Measurements from ENCODE around the gene VTA1. TPM values are rescaled to one million over a fixed set of nuclear protein-coding genes. Genes with fewer than 3 reads are reported as not detected.

VTA1 gene
- total RNA-seq, 1 donor from 2014 or later: 34.0 TPM

DNA sequence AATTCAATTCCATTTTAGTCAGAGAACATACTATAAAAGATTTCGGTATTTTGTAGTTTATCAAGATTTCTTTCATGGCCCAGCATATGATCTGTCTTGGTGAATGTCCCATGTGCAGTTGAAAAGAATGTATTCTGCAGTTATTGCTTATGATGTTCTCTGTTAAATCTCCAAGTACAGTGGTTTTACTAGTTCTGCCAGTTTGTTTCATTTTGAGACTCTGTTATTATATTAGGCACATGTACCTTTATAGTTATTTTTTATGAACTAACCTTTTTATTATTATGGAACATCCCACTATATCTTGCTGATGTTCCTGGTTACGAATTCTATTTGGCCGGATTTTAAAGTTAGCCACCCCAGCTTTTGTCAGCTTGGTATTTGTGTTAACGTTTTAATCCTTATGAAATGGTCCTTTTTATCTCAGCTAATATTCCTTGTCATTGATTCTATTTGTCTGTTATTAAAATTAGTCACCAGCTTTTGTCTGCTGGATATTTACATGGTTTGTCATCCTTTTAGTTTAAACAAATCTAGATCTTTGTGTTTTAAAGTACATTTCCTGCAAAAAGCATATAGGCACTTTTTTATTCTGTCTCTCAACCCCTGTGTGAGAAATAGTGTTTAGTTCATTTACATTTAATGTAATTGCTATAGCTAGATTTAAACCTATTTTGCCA is 48.9 kb downstream of the VTA1 start:
- H3K36me3 Mint-ChIP-seq (ENCODE audit: unreplicated experiment): no peaks in the 10 kb centered on the region
- H3K9me3 Mint-ChIP-seq (ENCODE audit: unreplicated experiment): no peaks in the 10 kb centered on the region
- H3K4me3 Mint-ChIP-seq (ENCODE audit: unreplicated experiment): no peak overlapping the region
- no peak for DNase-seq
- H3K4me1 Mint-ChIP-seq (ENCODE audit: low read depth, unreplicated experiment): no peaks in the 10 kb centered on the region
- TF ChIP-seq, protein P1, sequence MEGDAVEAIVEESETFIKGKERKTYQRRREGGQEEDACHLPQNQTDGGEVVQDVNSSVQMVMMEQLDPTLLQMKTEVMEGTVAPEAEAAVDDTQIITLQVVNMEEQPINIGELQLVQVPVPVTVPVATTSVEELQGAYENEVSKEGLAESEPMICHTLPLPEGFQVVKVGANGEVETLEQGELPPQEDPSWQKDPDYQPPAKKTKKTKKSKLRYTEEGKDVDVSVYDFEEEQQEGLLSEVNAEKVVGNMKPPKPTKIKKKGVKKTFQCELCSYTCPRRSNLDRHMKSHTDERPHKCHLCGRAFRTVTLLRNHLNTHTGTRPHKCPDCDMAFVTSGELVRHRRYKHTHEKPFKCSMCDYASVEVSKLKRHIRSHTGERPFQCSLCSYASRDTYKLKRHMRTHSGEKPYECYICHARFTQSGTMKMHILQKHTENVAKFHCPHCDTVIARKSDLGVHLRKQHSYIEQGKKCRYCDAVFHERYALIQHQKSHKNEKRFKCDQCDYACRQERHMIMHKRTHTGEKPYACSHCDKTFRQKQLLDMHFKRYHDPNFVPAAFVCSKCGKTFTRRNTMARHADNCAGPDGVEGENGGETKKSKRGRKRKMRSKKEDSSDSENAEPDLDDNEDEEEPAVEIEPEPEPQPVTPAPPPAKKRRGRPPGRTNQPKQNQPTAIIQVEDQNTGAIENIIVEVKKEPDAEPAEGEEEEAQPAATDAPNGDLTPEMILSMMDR (IDR thresholded peaks at IDR 0.05; ENCODE audit: partially characterized antibody, unreplicated experiment): no peak
- H3K27me3 Mint-ChIP-seq (ENCODE audit: unreplicated experiment): no peaks in the 10 kb centered on the region
- no peak overlapping the region for H3K27ac Mint-ChIP-seq (ENCODE audit: unreplicated experiment)

GRCh38 chr6:142200846-142201628 is 54.0 kb downstream of the VTA1 start:
- Mint-ChIP-seq H3K36me3 (ENCODE audit: unreplicated experiment) (no peaks in the 10 kb centered on the region), H3K27ac (ENCODE audit: unreplicated experiment) (no peak overlapping the region), H3K9me3 (ENCODE audit: unreplicated experiment) (no peaks in the 10 kb centered on the region), H3K4me1 (ENCODE audit: low read depth, unreplicated experiment) (no peaks in the 10 kb centered on the region), H3K4me3 (ENCODE audit: unreplicated experiment) (no peak overlapping the region), H3K27me3 (ENCODE audit: unreplicated experiment) (no peaks in the 10 kb centered on the region)
- TF ChIP-seq, protein P1 (IDR thresholded peaks at IDR 0.05; ENCODE audit: partially characterized antibody, unreplicated experiment): no peak
- no peak for DNase-seq

GRCh38 chr6:142207265-142207877 is 60.3 kb downstream of the VTA1 start:
- Mint-ChIP-seq H3K27me3 (ENCODE audit: unreplicated experiment) (no peaks in the 10 kb centered on the region), H3K27ac (ENCODE audit: unreplicated experiment) (peak overlapping the region; percentile 69), H3K9me3 (ENCODE audit: unreplicated experiment) (peaks cover 2% of the 10 kb centered on the region), H3K4me1 (ENCODE audit: low read depth, unreplicated experiment) (no peaks in the 10 kb centered on the region), H3K36me3 (ENCODE audit: unreplicated experiment) (peaks cover 8% of the 10 kb centered on the region), H3K4me3 (ENCODE audit: unreplicated experiment) (no peak overlapping the region)
- TF ChIP-seq, protein P1 (IDR thresholded peaks at IDR 0.05; ENCODE audit: partially characterized antibody, unreplicated experiment): peak; percentile 88
- peak; percentile 63 for DNase-seq

DNA sequence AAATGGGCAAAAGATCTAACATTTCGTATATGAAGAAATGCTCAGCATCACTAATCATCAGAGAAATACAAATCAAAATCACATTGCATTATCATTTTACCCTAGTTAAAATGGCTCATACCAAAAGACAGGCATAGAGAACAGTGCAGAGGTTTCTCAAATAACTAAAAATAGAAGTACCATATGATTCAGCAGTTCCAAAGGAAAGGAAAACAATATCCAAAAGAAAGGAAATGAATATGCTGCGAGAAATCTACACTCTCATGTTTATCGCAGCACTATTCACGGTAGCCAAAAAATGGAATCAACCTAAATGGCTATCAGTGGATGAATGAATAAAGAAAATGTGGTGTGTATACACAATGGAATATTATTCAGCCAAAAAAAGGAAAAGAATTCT is 63.5 kb downstream of the VTA1 start:
- DNase-seq: no peak
- Mint-ChIP-seq H3K27ac (ENCODE audit: unreplicated experiment) (no peak overlapping the region), H3K4me1 (ENCODE audit: low read depth, unreplicated experiment) (no peaks in the 10 kb centered on the region), H3K9me3 (ENCODE audit: unreplicated experiment) (peaks cover 4% of the 10 kb centered on the region), H3K4me3 (ENCODE audit: unreplicated experiment) (no peak overlapping the region), H3K27me3 (ENCODE audit: unreplicated experiment) (no peaks in the 10 kb centered on the region), H3K36me3 (ENCODE audit: unreplicated experiment) (peaks cover 28% of the 10 kb centered on the region)
- TF ChIP-seq, protein P1 (IDR thresholded peaks at IDR 0.05; ENCODE audit: partially characterized antibody, unreplicated experiment): no peak

All from glutamatergic neuron (in vitro differentiated cells).